ENCODE results near the gene GMPPA.

Gene GMPPA

DNA sequence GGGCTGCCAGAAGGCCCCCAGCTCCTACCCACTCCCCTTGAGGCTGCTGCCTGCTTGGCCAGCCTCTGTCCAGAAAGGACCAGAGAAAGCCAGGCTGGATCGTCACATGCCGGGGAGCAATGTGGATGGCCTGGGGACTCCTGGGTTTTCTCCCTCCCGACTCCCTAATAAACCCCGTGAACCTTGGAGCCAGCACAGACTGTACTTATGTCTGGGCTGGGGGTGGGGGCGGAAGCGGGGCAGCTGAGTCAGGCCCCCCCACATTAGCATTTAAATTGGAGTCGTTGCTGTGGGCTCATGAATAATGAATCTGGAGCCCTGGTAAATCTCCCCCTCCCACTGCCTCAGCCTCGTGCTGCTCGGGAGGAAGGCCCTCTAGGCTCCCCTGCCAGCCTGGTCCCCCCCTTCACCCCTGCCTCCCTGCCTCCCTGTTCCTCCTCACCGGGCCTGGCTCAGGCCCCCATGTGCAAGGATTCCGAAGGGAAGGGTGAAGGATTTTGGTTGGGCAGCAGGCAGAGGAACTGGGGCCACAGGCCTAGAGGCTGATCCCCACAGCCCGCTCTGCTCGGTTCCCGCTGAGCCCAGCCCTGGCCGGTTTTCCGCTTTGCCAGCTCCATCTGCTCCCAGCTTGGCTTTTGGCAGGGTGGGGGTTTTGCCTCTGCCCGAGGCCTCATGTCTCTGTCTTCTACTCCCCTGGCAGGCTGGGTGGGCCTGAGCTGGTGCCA lies 8.3 kb downstream of the GMPPA start:
- no peak for DNase-seq (ENCODE audit: low spot score)

DNA sequence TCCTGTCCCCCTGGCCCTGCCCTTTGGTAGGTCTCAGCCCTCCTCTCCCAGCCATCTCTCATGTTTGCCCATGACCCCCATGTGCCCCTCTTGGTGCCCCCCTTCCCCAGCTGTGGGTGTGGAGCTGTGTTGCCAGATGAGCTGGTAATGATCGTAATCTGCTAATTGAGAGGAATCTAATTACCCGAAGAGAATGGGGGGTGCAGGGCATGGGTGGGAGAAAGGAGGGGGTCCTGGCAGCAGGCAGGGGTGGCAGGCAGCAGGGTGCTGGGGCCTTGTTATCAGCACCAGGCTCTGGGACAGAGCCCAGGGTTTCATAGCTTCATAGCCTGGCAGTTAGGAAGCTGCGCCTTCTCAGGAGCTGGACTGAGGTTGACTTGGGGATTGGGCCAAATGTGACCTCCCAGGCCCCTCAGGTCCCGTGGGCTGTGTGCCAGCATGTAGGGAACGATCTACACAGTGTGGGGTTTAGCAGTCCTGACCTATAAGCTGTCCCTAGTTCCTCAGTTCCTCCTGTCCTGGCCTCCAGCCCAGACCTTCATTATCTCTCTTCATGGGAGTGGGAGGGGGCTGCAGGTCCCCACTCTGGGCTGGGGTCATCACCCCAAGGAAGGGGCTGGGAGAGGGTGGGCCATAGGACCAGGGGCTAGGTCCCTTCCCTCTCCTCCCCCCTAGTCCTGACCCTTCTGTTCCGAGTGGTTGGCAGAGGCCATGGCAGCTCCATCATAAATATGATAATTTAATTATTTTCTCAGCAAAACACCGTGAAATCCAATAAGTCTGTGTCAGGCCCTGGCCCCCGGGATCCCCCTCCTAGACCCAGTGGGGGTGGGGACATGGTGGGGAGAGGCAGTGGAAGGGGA lies 9.1 kb downstream of the GMPPA start:
- DNase-seq (ENCODE audit: low spot score) = no peak

DNA sequence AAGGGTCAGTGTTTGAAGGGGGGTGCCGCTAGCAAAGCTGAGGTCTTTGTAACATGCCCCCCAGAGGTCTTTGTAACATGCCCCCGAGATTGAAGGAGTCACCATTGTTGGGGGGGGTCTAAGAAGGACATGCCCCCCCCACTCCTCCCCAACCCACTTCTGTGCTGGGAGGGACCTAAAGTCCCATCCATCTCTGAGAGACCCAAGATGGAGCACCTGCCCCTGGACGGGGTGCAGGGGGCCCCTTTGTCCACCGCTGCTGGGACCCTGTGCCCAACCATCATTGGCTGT lies 9.7 kb downstream of the GMPPA start:
- no peak for DNase-seq (ENCODE audit: low spot score)

DNA sequence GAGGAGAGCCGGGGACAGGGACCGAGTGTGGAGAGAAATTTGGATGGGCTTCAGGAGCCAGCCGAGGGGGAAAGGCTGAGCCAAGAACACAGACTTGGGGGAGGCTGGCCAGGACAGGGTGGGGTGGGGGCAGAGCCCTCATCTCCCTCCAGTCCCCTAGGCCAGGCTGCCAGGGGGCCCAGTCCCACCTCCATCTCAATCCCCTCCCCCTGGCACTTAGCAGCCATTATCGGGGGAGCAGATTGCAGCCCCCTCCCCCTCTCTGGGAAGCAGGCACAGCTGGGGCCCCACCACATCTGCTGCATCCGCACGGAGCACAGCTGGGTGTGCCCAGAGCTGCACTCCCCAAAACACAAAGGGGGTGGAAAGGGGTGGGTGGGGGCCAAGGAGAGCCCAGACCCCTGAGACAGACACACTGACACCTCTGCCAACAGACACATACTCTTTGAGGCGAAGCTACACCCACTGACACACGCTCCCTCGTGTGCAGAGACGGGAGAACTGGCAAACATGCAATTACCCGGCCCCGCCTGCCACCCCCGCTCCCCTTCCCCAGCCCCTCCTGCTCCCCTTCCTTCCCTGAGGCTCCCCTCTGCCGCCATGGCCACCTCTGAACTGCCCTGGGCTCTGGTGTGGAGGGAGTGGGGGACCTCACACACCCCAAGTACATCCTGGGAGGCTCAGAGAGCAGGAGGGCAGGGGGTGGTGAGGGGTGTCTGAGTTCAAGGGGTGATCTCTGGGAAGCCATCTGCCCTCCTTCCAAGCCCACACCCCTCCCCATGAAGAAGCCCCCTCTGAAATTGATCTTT lies 10.5 kb downstream of the GMPPA start:
- no peak for DNase-seq (ENCODE audit: low spot score)

DNA sequence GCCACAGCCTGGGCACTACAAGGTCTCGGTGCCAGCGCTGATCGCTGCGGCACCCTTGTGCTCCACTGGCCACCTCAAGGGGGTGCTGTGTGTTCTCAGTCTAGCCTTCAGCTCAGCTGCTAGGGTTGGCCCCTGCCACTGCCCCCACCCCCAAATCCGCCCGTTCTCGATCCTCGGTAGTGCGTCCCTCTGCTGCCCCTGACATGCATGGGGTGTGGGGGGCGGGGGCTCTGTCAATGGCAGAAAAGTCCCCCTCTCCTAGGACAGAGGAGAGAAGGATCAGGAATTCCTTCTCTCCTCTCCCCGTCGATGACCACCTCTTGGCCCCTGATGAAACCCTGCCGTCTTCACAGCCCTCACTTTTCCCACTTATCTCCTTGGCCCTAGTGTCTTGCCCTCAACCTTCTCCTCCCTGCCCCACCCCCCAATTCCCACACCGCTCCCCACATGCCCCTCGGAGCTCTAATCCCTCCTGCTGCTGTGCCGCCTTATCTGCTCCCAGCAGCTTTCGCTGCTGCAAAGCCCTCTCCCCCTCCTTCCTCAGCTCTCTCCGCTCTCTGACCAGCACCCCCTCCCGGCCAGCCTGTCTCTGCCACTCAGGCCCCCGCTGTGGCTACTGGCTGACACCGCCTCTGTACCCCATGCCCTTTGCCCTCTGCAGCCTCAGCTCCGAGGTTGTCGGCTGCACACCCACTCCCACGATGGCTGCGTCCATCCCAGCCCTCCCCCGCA lies 11.3 kb downstream of the GMPPA start:
- DNase-seq (ENCODE audit: low spot score) = peak; percentile 34

DNA sequence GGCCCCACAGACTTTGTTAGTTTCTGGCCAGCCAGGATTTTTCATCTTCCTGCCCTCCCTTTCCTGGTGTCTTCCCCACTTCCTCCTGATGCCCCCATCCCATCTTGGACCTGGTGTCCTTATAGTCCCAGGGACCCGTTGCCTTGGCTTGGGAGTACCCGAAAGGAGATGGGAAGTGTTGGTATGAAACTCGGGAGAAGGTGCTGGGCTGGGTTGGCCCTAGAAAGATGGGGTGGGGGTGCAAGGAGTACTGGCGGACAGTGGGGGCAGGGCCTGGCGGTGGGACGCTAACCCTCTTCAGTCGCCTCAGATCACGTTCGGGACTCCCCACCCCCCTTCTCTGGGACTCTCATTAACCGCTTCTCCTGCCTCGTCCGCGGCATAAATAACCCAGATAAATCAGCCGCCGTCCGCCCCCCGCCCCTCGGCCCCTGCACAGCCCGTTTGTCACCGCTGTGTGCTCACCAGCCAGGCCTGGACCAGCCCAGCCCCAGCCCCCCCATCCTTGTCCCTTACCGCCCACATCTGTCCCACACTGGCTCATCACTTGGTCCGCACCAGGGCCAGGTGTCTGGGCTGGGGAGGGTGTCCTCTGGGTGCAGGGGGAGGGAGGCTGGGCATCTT lies 11.9 kb downstream of the GMPPA start:
- no peak for DNase-seq (ENCODE audit: low spot score)

DNA sequence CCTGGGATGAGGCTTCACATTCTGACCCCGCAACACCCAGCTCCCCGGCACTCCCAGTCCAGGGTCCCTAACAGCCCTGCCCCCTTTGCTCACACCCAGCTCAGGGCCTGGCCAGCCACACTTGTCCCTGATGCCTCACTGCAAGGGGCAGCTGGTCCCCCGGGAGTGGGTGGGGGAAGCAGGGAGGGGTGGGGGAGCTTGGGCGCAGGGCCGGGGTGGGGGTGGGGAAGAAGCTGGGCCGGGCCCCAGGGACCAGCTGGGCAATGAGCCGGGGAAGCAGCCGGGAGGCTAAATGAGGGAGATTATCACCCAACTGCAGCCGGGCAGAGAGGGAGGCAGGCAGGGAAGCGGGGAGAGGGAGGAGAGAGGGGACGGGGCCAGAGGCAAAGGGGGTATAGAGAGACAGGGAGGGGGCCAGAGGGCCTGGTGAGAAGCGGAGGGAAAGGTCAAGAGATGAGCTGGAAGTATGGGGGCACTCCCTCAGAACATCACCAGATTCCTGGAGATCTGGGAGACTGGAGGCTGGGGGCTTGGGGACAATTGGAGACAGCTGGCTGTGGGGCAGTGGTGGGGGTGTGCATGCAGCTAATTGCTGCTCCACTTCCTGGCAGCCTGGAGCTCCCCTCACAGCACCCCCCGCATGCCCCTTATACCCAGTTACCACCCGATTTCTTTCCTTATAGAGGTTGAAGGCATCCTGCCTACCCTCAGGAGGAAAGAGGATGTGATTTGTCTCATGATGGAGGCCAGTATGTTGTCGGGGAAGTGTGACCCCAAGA lies 13.0 kb downstream of the GMPPA start:
- DNase-seq (ENCODE audit: low spot score) = no peak

DNA sequence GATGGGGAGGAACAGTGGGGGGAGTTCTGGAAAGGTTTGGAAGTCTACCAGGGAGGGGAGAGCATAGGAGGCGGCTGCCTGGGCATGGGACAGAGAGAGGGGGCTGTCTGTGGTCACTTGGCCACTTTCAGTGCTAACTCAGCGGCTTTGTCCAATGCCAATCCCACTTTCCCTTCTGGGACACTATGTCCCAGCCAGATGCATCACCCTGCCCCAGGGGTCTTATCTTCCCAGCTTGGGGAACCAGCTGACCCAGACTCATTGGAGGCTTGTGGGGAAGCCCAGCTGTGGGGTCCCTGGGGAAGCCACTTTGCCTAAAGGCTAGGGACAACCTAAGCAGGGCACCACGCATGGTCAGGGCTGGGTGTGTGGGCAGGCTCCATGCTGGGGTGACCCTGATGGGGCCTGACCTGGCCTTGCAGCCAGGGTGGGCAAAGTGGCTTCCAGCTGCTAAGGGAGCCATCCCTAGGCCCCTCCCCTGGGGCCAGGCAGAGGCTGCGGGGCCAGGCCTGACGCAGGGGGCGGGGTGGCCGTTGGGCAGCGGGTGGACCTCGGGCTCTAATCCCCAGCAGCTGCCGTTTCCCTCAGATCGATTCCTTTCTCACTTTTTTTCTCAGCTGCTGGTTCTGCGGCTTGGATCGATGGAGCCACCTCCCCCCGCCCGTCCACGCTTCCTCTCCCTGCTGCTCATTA lies 14.0 kb downstream of the GMPPA start:
- no peak for DNase-seq (ENCODE audit: low spot score)

DNA sequence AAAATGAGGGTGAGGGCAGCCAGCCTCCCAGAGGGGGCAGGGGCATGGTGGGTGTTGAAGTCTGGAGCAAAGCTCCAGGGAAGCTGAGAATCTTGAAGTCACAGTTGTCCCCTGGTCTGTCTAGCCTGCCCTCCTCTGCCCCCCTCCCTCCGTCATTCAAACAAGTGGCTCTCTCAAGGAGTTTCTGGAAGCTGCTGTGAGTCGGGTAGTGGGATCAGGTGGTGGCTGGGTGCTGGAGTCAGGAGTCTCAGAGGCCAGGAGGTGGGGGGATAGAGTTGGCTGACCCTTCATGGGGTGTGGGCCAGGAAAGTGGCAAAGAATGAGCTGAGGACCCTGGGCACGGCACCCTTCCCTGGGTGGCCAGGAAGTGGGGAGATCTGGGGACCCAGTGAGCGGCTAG lies 15.1 kb downstream of the GMPPA start:
- no peak for DNase-seq (ENCODE audit: low spot score)

DNA sequence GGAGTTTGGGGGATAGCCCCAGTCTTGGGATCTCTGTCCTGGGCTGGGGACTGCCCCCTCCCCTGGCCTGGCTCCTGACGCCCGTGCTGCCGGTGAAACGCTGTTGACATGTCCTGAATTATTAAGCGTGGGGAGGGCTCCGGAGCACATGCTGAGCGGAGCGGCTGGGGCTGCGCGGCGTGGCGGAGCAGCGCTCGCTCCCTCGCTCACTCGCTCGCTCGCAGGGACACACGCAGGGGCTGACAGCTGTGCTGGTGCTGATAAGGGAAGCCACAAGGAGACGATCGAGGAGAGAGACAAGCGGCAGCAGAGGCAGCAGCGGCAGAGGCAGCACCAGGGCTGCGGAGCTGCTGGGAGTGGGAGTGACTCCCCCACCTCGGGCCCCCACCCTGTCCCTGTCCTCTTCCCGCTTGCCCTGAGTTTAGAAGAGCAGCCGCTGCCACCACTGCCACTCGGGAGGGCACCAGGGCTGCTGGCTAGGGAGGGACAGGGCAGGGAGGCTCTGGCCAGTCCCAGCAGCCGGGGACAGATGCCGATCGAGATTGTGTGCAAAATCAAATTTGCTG lies 15.6 kb downstream of the GMPPA start, which contains the start of gene ASIC4:
TSS of gene ASIC4 (plus strand) at position 287 of the 566 bp plus-strand sequence. CDS start at position 530, 243 bp downstream.
- no peak for DNase-seq (ENCODE audit: low spot score)

DNA sequence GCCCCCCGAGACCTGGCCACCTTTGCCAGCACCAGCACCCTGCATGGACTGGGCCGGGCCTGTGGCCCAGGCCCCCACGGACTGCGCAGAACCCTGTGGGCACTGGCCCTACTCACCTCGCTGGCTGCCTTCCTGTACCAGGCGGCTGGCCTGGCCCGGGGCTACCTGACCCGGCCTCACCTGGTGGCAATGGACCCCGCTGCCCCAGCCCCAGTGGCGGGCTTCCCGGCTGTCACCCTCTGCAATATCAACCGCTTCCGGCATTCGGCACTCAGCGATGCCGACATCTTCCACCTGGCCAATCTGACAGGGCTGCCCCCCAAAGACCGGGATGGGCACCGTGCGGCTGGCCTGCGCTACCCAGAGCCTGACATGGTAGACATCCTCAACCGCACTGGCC lies 16.1 kb downstream of the GMPPA start:
- no peak for DNase-seq (ENCODE audit: low spot score)

DNA sequence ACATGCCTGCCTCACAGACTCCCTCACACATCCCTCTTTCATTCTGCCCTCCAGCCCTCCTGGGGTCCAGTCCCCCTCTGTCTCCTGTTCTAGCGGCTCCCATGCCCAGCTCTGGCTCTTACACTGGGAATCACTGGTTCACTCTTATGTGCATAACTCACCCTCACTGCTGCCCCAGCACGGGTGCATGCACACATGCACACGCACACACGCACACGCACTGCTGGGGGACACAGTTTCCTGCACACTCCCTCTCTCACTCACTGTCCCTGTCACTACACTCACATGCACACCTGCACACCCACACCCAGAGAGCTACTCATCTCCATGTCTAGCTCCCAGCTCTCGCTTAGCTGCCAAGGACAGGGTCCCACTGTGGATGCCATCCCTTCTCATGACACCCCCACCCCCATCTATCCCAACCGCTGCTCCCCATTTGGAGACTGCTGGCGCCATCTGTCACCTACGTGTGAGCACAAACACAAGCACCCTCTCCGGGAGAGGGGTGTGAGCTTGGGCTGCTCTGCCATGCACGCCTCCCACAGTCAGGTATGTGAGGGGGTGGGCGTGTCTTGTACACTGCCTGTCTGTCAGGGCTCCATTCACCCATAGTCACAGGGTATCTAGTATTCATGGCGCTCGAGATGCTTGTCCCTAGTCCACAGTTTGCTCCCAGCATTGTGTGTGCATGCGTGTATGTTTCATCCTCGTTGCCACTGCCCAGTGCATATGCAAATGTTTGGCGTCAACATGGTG lies 17.4 kb downstream of the GMPPA start:
- DNase-seq (ENCODE audit: low spot score) = no peak

DNA sequence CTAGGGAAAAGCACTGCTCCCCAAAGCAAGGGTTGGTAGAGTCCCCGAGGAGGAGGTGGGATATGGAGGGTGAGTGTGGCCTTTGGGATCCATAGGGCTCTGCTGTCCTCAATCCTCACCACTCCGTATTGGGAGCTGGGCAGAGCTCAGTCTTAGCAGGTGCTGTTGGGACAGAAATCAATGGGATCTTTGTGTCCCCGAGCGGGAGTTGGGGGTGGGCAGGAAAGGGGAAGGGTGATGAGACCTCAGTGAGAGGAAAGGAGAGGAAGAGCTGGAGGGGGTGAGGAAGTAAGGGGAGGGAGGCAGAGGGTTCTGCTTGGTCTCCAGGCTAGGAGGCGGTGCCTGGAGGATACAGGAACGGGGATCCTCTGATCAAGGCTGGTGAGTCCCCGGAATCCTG lies 18.2 kb downstream of the GMPPA start:
- DNase-seq (ENCODE audit: low spot score) = no peak

DNA sequence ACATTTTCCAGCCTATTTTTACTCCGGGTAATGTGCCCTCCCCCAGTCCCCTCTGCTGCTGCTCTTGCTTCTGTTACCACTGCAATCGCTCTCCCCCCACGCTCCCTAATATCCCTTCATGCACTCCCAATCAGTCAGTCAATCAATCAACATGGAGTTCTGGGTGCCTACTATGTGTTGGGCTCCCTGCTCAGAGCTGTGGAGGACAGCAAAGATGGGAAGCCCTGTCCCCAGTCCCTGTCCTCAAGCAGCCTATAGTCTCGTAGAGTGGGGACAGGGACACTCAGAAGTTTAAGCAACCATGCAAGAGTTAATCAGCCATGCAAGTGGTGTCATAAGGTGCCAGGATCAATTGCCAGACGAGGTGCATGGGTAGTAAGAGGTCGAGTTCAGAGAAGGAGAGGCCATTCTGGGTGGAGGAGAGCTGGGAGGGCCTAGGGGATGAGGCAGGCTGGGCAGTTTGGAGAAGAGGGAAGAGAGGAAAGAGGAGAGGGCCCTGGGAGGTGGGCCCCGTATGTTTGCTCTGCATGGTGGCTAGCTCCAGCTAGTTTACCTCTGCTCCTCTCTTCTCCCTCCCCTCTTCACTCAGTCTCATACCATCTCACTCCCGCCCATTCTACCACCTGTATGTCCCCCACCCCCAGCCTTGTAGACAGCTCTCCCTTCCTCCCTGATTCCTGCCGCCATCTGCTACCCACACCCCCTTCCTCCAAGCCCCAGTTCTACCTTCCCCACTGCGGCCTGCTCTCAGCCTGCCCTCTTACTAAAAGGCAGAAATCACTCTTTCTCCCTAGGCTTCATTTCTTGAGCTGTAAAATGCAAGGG lies 19.5 kb downstream of the GMPPA start:
- no peak for DNase-seq (ENCODE audit: low spot score)

DNA sequence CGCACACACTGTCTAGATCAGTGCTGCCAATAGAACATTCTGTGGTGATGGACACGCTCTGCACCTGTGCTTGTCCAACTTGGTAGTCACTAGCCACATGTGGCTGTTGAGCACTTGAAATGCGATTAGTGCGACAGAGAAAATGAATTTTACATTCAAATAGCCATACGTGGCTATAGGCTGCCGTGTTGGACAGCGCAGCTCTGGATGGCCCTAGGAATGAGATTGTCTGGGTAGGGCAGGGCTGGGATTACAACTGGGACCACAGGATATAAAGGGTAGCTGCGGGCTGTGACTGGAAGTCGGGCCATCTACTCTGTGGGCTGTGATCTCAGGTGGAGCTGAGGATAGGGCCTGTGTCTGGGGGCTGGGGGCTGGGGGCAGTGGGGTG lies 20.8 kb downstream of the GMPPA start:
- DNase-seq (ENCODE audit: low spot score) = no peak

DNA sequence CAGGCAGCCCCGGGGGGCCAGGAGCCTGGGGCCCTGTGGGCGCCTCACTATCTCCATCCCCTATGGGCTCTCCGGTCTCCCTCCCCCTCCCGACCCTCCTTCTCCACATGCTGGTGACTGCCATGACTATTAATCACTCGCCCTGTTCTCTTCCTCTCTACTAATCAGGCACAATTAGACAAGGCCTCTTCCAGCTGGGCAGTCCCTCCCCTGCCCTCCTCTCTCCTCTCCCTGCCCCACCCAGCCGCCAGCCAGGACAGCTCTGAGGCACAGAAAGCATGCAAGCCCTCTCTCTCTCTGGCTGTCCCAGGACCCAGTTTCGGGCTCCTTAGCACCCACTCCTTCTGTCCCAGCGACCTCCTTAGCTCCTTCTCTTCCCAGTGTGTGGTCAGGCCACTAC lies 21.4 kb downstream of the GMPPA start:
- no peak for DNase-seq (ENCODE audit: low spot score)

DNA sequence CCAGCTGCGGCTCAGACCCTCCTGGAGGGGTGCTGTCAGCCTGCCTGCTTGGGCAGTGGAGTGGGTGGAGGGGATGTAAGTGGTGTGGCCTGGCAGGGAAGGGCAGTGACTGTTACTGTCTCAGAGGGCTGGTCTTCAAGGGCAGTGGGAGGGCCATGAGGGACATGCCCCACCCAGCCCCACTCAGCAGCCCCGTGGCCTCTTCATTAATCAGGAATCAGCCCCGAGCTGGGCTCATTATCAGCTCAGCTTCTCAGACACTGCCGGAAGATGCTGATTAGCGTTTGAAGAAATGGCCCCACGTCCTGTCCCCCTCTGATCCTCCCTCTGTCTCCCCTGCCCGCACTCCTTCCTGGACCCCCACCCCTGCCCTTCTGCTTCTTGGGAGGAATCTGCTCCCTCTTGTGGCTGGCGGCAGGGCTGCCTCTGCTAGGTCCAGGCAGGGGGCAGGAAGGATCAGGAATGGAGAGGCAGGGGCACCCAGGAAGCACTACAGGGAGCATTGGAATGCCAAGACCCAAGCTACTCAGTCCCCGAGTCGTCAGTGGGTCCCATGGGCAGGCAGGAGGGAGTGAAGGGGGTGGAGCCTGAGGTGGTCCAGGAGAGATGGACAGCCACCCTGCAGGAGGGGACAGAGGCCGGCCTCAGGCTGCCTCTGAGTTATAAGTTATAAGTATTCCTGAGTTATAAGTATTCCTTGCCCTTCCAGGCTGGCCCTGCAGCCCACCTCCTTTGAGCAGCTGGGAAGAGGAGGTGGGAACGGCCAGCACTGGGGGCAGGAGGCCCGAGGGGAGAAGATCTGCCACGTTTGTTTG lies 22.6 kb downstream of the GMPPA start:
- DNase-seq (ENCODE audit: low spot score) = no peak
